ENCODE data around the gene CRISP1. TPM values are rescaled to one million over a fixed set of nuclear protein-coding genes. Genes with fewer than 3 reads are reported as not detected.

The CRISP1 gene
- total and polyA plus RNA-seq, 10 of the 15 experiments (the other 5 are each of a cell fraction or from before 2014, with no cell fraction given) = not detected

- intact Hi-C loops (cut with micrococcal nuclease; ENCODE audit: unreplicated experiment) = no loop called here
- Histone ChIP-seq H3K4me3 (no peak overlapping the region), H3K4me1 (ENCODE audit: control insufficient read depth, insufficient read depth, low read length) (no peaks in the 10 kb centered on the region), H3K4me2 (ENCODE audit: control insufficient read depth, insufficient read depth) (no peak overlapping the region), H3K27me3 (replicated peaks in 1 of 2; ENCODE audit: control insufficient read depth in 2 of 2, insufficient read depth in 2 of 2, low read length in 1 of 2) (no peaks in the 10 kb centered on the region), H3K27ac (ENCODE audit: control insufficient read depth, insufficient read depth) (no peak overlapping the region), H3K9me3 (replicated peaks; ENCODE audit: control insufficient read depth, insufficient read depth, low read length) (no peaks in the 10 kb centered on the region), H4K20me1 (ENCODE audit: control insufficient read depth, insufficient read depth) (no peaks in the 10 kb centered on the region), H3K9ac (ENCODE audit: control insufficient read depth, insufficient read depth, low read length) (no peak overlapping the region), H3K36me3 (ENCODE audit: control insufficient read depth in 2 of 2, insufficient read depth in 2 of 2, low read length in 1 of 2) (no peaks in the 10 kb centered on the region), H3K79me2 (ENCODE audit: control insufficient read depth, insufficient read depth, low read length) (no peaks in the 10 kb centered on the region), H2AFZ (ENCODE audit: control insufficient read depth, low read depth, low read length) (no peak overlapping the region)
- in situ Hi-C loops (cut with MboI) = no loop called here
- ATAC-seq (no peak), FAIRE-seq (no peak), DNase-seq (ENCODE audit: low read depth, low spot score) (no peak)
- RAD21 ChIA-PET (ENCODE audit: unreplicated experiment) = no interaction called here
- SMC1A ChIA-PET (ENCODE audit: uncharacterized antibody, unreplicated experiment) = no interaction called here
- CTCF ChIA-PET = no interaction called here
- 2% methylated on average over 4 of the region's 4 CpGs for WGBS (ENCODE audit: insufficient coverage, insufficient replicate concordance, low lambda C conversion rate, missing lambda C conversion rate)
- BruUV-seq (replicated peaks) = no TSS peak
- POLR2A ChIA-PET = no interaction called here
- TF ChIP-seq BACH1 (IDR thresholded peaks at IDR 0.05; ENCODE audit: borderline replicate concordance) = no peak
- no peak for TF ChIP-seq LARP7 (IDR thresholded peaks at IDR 0.05)
- no peak for TF ChIP-seq TBL1XR1 (IDR thresholded peaks at IDR 0.05; ENCODE audit: low read depth, low read length)
- no peak for TF ChIP-seq HDAC2 (IDR thresholded peaks at IDR 0.05)
- no peak for TF ChIP-seq NBN (IDR thresholded peaks at IDR 0.05)
- no peak for TF ChIP-seq BCLAF1 (IDR thresholded peaks at IDR 0.05)
- TF ChIP-seq RFX5 (IDR thresholded peaks at IDR 0.05; ENCODE audit: low read depth, low read length) = no peak
- no peak for TF ChIP-seq MTA2 (IDR thresholded peaks at IDR 0.05; ENCODE audit: low read depth)
- TF ChIP-seq KLF5 (IDR thresholded peaks at IDR 0.05; ENCODE audit: partially characterized antibody) = no peak
- TF ChIP-seq MTA3 (IDR thresholded peaks at IDR 0.05; ENCODE audit: borderline replicate concordance, low read length) = no peak
- TF ChIP-seq RELB (IDR thresholded peaks at IDR 0.05; ENCODE audit: low read depth) = no peak
- TF ChIP-seq CBFB (IDR thresholded peaks at IDR 0.05; ENCODE audit: low read depth) = no peak
- no peak for TF ChIP-seq E4F1 (IDR thresholded peaks at IDR 0.05; ENCODE audit: borderline replicate concordance, partially characterized antibody)
- no peak for TF ChIP-seq SKIL (IDR thresholded peaks at IDR 0.05; ENCODE audit: low read depth, poor library complexity, severe bottlenecking)
- TF ChIP-seq HSF1 (IDR thresholded peaks at IDR 0.05; ENCODE audit: low read depth, low read length) = no peak
- TF ChIP-seq FOXK2 (IDR thresholded peaks at IDR 0.05) = no peak
Measured at GRCh38 chr6:49855221-49855620, 11.1 kb downstream of the CRISP1 start.
